ENCODE data around the gene ELL2. TPM values are rescaled to one million over a fixed set of nuclear protein-coding genes. Genes with fewer than 3 reads are reported as not detected.

The ELL2 gene
- polyA plus RNA-seq, 1 donor (not counting 4 experiments of a cell fraction or from before 2014, with no cell fraction given): 100 TPM

- peak overlapping the region; percentile 6 for H3K4me2 ChIP-seq (ENCODE audit: control insufficient read depth, extremely low read depth, insufficient read depth, low read depth, low read length)
- no peak overlapping the region for H3K9ac ChIP-seq (ENCODE audit: control insufficient read depth, extremely low read depth, insufficient read depth, low read length)
- no peaks in the 10 kb centered on the region for H3K27me3 ChIP-seq (ENCODE audit: control insufficient read depth, extremely low read depth, insufficient read depth, low read length)
- peak; percentile 66 for FAIRE-seq
- H3K27ac ChIP-seq (ENCODE audit: control insufficient read depth, insufficient read depth, low read length): peak overlapping the region; percentile 36
- no peak for DNase-seq (ENCODE audit: low read depth, low spot score)
- H3K9me3 ChIP-seq (ENCODE audit: control insufficient read depth, low read depth, low read length): no peaks in the 10 kb centered on the region
- no peaks in the 10 kb centered on the region for H3K36me3 ChIP-seq (ENCODE audit: control insufficient read depth in 2 of 2, extremely low read depth in 1 of 2, insufficient read depth in 2 of 2, low read length in 2 of 2)
- no peak overlapping the region for H3K4me3 ChIP-seq (ENCODE audit: control insufficient read depth in 2 of 3, extremely low read depth in 1 of 3, insufficient read depth in 2 of 3, low read depth in 1 of 3, low read length in 3 of 3)
- peaks cover 48% of the 10 kb centered on the region for H3K4me1 ChIP-seq (ENCODE audit: control insufficient read depth, extremely low read depth, insufficient read depth, low read length)
- H4K20me1 ChIP-seq (ENCODE audit: control insufficient read depth, extremely low read depth, insufficient read depth, low read length): no peaks in the 10 kb centered on the region
- dilution Hi-C loops (cut with MboI; ENCODE audit: extremely low pct_ligation_motif_present, low sequenced_read_pairs): no loop called here
- H3K79me2 ChIP-seq (ENCODE audit: control insufficient read depth, insufficient read depth, low read length): no peaks in the 10 kb centered on the region
- no peaks in the 10 kb centered on the region for H3K9me1 ChIP-seq (ENCODE audit: control insufficient read depth, extremely low read depth, insufficient read depth, low read length)
- H2AFZ ChIP-seq (ENCODE audit: control insufficient read depth, low read length): no peak overlapping the region
- TF ChIP-seq CTCF (optimal IDR thresholded peaks at IDR 0.05 in 1 of 3, IDR thresholded peaks at IDR 0.05 in 1 of 3, conservative IDR thresholded peaks at IDR 0.05 in 1 of 3; ENCODE audit: extremely low read depth in 1 of 3, insufficient read depth in 2 of 3, low read length in 3 of 3): no peak
- no peak for TF ChIP-seq EZH2 (IDR thresholded peaks at IDR 0.05; ENCODE audit: low read length)
These were observed 99.6 kb downstream of the ELL2 start for GRCh38 chr5:95861864-95862561.

GRCh38 chr5:95861221-95861863 lies 100.3 kb downstream of the ELL2 start:
- H3K4me3 ChIP-seq (ENCODE audit: control insufficient read depth in 2 of 3, extremely low read depth in 1 of 3, insufficient read depth in 2 of 3, low read depth in 1 of 3, low read length in 3 of 3): no peak overlapping the region
- FAIRE-seq (no peak), DNase-seq (ENCODE audit: low read depth, low spot score) (no peak)
- no peak for TF ChIP-seq EZH2 (IDR thresholded peaks at IDR 0.05; ENCODE audit: low read length)
- no peak for TF ChIP-seq CTCF (optimal IDR thresholded peaks at IDR 0.05 in 1 of 3, IDR thresholded peaks at IDR 0.05 in 1 of 3, conservative IDR thresholded peaks at IDR 0.05 in 1 of 3; ENCODE audit: extremely low read depth in 1 of 3, insufficient read depth in 2 of 3, low read length in 3 of 3)
- no peak overlapping the region for H2AFZ ChIP-seq (ENCODE audit: control insufficient read depth, low read length)
- no peaks in the 10 kb centered on the region for H3K79me2 ChIP-seq (ENCODE audit: control insufficient read depth, insufficient read depth, low read length)
- H3K4me2 ChIP-seq (ENCODE audit: control insufficient read depth, extremely low read depth, insufficient read depth, low read depth, low read length): peak overlapping the region; percentile 6
- H3K9ac ChIP-seq (ENCODE audit: control insufficient read depth, extremely low read depth, insufficient read depth, low read length): no peak overlapping the region
- dilution Hi-C loops (cut with MboI; ENCODE audit: extremely low pct_ligation_motif_present, low sequenced_read_pairs): no loop called here
- no peaks in the 10 kb centered on the region for H3K9me3 ChIP-seq (ENCODE audit: control insufficient read depth, low read depth, low read length)
- no peaks in the 10 kb centered on the region for H3K27me3 ChIP-seq (ENCODE audit: control insufficient read depth, extremely low read depth, insufficient read depth, low read length)
- no peaks in the 10 kb centered on the region for H3K9me1 ChIP-seq (ENCODE audit: control insufficient read depth, extremely low read depth, insufficient read depth, low read length)
- H3K4me1 ChIP-seq (ENCODE audit: control insufficient read depth, extremely low read depth, insufficient read depth, low read length): peaks cover 44% of the 10 kb centered on the region
- no peaks in the 10 kb centered on the region for H4K20me1 ChIP-seq (ENCODE audit: control insufficient read depth, extremely low read depth, insufficient read depth, low read length)
- no peaks in the 10 kb centered on the region for H3K36me3 ChIP-seq (ENCODE audit: control insufficient read depth in 2 of 2, extremely low read depth in 1 of 2, insufficient read depth in 2 of 2, low read length in 2 of 2)
- peak overlapping the region; percentile 6 for H3K27ac ChIP-seq (ENCODE audit: control insufficient read depth, insufficient read depth, low read length)
